Measurements from ENCODE around the gene SLC2A4RG.

SLC2A4RG gene

DNA sequence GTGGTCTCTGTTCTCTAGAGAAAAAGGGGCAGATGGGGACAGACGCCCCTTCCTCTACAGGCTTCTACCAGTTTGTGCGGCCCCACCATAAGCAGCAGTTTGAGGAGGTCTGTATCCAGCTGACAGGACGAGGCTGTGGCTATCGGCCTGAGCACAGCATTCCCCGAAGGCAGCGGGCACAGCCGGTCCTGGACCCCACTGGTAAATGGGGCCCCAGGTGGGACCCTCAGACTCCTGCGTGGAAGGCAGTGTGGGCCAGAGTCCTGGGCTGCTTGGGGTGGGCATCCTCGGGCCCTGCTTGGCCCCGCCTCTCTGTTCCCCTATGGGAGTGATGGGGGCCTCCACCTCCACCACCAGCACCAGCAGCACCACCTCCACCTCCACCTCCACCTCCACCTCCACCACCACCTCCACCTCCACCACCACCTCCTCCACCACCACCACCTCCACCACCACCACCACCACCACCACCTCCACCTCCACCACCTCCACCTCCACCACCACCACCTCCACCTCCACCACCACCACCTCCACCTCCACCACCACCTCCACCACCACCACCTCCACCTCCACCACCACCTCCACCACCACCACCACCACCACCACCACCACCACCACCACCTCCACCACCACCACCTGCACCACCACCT, 46.4 kb upstream of the SLC2A4RG start:
- no peak overlapping the region for H3K27ac ChIP-seq
- TF ChIP-seq, protein P1, sequence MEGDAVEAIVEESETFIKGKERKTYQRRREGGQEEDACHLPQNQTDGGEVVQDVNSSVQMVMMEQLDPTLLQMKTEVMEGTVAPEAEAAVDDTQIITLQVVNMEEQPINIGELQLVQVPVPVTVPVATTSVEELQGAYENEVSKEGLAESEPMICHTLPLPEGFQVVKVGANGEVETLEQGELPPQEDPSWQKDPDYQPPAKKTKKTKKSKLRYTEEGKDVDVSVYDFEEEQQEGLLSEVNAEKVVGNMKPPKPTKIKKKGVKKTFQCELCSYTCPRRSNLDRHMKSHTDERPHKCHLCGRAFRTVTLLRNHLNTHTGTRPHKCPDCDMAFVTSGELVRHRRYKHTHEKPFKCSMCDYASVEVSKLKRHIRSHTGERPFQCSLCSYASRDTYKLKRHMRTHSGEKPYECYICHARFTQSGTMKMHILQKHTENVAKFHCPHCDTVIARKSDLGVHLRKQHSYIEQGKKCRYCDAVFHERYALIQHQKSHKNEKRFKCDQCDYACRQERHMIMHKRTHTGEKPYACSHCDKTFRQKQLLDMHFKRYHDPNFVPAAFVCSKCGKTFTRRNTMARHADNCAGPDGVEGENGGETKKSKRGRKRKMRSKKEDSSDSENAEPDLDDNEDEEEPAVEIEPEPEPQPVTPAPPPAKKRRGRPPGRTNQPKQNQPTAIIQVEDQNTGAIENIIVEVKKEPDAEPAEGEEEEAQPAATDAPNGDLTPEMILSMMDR (conservative IDR thresholded peaks at IDR 0.05): no peak

DNA sequence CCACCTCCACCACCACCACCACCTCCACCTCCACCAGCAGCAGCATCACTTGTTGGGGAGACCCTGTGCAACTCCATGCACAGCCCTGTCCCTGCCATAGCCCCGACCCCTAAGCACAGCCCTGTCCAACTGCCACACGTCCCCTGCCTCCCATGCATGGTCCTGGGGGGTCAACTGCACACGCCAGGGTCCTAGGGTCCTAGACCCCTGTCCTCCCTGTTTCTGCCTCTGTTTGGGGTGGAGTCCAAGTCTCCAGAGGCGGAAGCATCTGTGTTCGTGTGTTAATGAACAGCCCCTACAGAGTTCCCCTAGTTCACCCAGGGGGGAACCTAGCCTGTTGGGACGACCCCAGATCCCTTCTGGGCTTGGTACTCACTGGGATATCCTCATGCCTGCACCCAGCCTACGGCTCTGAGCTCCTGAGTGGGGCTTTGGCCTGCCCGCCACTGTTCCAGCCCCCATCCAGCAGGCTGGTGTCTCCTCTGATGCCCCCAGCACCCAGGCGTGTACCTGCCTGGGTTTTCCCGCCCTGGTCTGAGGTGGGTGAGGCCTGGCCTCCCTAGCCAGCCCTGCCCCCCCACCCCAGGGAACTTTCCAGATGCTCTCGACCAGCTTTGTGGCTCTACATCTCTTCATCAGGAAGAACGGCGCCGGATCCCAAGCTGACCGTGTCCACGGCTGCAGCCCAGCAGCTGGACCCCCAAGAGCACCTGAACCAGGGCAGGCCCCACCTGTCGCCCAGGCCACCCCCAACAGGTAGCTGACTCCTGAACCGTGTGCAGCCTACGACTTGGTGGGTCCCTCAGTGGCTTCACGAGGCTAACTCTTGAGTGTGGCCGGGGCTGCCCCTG, 45.6 kb upstream of the SLC2A4RG start:
- TF ChIP-seq, protein P1 (conservative IDR thresholded peaks at IDR 0.05): no peak
- H3K27ac ChIP-seq: peak overlapping the region; percentile 5; the same call in 1 of the 2 replicates

DNA sequence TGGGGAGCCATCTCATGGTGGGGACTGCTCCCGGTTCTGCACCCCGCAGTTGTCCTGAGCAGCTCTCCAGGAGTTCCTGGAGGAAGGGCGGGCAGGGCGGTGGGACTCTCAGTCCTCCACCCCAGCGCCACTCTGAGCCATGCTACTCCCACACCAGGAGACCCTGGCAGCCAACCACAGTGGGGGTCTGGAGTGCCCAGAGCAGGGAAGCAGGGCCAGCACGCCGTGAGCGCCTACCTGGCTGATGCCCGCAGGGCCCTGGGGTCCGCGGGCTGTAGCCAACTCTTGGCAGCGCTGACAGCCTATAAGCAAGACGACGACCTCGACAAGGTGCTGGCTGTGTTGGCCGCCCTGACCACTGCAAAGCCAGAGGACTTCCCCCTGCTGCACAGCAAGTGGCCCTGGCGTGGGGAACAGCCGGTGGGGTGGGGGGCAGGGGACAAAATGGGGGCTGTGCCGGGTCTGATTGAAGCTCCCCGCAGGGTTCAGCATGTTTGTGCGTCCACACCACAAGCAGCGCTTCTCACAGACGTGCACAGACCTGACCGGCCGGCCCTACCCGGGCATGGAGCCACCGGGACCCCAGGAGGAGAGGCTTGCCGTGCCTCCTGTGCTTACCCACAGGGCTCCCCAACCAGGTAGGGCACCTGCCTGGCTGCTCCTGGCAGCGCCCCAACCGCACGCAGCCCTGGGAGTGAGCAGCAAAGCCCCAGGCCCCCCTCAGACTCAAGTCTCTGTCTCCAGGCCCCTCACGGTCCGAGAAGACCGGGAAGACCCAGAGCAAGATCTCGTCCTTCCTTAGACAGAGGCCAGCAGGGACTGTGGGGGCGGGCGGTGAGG, 44.8 kb upstream of the SLC2A4RG start:
- TF ChIP-seq, protein P1 (conservative IDR thresholded peaks at IDR 0.05): no peak
- peak overlapping the region; percentile 33 for H3K27ac ChIP-seq

DNA sequence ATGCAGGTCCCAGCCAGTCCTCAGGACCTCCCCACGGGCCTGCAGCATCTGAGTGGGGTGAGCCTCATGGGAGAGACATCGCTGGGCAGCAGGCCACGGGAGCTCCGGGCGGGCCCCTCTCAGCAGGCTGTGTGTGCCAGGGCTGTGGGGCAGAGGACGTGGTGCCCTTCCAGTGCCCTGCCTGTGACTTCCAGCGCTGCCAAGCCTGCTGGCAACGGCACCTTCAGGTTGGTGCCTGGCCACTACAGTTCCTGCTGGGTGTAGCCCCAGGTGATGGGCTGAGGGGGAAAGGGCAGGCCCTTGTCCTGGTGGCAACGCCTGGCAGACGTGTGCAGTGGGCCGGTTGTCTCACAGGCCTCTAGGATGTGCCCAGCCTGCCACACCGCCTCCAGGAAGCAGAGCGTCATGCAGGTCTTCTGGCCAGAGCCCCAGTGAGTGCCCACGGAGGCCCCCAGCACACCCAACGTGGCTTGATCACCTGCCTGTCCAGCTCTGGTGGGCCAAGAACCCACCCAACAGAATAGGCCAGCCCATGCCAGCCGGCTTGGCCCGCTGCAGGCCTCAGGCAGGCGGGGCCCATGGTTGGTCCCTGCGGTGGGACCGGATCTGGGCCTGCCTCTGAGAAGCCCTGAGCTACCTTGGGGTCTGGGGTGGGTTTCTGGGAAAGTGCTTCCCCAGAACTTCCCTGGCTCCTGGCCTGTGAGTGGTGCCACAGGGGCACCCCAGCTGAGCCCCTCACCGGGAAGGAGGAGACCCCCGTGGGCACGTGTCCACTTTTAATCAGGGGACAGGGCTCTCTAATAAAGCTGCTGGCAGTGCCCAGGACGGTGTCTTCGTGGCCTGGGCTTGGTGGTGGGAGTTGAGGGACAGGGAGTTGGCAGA, 43.9 kb upstream of the SLC2A4RG start:
- H3K27ac ChIP-seq: peak overlapping the region; percentile 33
- TF ChIP-seq, protein P1 (conservative IDR thresholded peaks at IDR 0.05): no peak

DNA sequence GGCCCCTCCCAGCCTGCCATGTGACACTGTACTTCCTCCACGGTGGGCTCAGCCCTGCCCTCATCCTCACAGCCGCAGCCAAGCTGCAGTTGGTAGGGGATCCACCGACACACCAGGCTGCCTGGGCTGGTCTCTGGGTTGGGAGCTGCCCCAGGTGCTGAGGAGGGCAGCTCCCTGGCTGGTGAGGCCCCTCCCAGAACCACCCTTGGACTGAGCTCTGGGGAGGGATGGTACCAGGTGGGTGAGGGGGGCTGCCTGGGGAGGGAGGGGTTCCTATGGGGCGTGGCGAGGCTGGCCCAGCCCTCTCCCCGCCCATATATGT, 43.3 kb upstream of the SLC2A4RG start:
- peak overlapping the region; percentile 33 for H3K27ac ChIP-seq
- TF ChIP-seq, protein P1 (conservative IDR thresholded peaks at IDR 0.05): no peak

DNA sequence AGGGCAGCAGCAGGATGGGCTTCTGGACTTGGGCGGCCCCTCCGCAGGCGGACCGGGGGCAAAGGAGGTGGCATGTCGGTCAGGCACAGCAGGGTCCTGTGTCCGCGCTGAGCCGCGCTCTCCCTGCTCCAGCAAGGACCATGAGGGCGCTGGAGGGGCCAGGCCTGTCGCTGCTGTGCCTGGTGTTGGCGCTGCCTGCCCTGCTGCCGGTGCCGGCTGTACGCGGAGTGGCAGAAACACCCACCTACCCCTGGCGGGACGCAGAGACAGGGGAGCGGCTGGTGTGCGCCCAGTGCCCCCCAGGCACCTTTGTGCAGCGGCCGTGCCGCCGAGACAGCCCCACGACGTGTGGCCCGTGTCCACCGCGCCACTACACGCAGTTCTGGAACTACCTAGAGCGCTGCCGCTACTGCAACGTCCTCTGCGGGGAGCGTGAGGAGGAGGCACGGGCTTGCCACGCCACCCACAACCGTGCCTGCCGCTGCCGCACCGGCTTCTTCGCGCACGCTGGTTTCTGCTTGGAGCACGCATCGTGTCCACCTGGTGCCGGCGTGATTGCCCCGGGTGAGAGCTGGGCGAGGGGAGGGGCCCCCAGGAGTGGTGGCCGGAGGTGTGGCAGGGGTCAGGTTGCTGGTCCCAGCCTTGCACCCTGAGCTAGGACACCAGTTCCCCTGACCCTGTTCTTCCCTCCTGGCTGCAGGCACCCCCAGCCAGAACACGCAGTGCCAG, 42.8 kb upstream of the SLC2A4RG start, which contains the start of gene TNFRSF6B:
Gene TNFRSF6B, plus strand, starts transcription at position 25 of the 729 bp plus-strand sequence. Its CDS starts 116 bp downstream, at position 141.
- peak within 1 kb of the TSS; percentile 33 for H3K27ac ChIP-seq
- TF ChIP-seq, protein P1 (conservative IDR thresholded peaks at IDR 0.05): no peak

All from VCaP (cell line).